Fibroblast of skin of right biceps (primary cell): Measurements from ENCODE around the gene PIK3R1.

Experiments
- DNase-seq: peaks from one replicate; pipeline ENCODE4 v3.0.0-alpha.2; 2013

The PIK3R1 gene

GRCh38 chr5:68215208-68215897 lies at the start of gene PIK3R1:
Gene PIK3R1, plus strand, starts transcription at chr5:68215756. Its CDS starts 10,920 bp downstream, at chr5:68226676.
- DNase-seq = peak; percentile 96

- no peak for DNase-seq
Observed at GRCh38 chr5:68167195-68167651, 48.3 kb upstream of the PIK3R1 start.

DNA sequence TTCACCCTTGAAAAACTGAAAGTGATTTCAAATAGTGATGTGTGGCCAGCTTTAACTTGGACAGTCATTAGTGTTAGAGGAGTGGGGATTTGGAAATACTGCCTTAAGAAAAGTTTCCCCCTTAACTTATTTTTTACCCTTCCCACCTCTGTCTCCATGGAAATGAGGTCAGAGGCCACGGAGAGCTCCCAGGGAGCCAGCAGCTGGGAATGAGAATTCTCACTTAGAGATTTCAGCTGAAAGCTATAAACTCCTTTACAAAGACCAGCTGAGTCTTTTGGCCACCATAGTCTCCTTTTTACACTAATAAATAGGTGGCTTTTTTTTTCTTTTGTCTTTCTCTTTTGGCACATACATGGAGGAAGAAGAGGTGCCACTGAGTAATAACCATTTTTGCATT lies 45.7 kb upstream of the PIK3R1 start:
- no peak for DNase-seq

DNA sequence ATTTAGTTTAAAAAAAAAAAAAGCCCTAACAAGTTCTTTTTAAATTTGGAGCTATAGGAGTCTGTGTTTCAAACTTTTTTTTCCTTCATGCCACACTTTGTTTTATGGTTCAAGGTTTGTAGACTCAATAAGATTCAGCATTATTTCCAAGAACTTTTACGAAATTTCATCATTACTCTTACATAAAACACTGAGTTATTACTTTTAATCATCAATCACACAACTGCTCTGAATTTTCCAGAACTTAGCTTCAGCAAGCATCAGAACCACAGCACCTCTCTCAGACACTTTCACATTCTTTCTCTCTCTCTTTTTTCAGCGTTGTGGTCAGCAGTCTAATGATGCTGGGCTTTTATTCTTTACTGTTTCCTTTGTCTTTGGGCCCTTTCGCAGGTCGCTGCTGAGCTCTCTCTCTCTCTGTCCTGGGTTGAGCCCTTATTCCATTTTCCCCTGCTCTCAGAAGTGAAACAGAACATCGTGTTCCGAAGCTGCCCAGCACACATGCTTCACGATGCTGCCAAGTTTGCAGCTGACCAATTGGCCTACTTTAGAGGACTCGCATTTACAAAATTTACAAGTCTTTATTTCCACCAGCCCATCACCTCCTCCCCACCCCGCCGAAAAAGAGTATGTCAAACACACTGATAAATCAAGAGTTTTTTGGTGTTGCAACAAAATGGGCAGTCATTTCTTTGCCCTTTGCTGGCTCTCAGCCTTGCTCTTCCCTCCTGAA lies 44.6 kb upstream of the PIK3R1 start:
- DNase-seq = no peak

- DNase-seq = no peak
Observed at GRCh38 chr5:68172314-68172713, 43.2 kb upstream of the PIK3R1 start.

DNA sequence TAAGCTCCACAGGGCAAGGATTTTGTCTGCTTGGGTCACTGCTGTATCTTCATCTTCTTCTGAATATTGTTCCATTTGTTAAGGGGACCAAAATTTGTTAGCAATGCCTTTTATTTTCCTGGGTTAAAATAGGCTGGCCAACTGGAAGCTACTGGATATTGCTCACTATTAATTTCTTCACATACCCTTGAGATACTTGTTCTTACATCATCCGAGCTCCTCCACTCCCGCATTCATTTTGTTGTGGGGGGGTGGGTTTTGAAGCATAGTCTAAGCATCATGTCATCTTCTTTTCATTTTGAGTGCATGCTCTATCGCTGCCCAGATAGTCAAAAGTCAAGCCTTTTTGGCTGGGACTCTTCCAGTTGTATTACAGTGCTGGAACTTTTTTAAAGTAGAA lies 42.5 kb upstream of the PIK3R1 start:
- DNase-seq = peak; percentile 23

- no peak for DNase-seq
Observed at GRCh38 chr5:68176253-68176652, 39.3 kb upstream of the PIK3R1 start.

- DNase-seq = no peak
Observed at GRCh38 chr5:68176802-68177479, 38.6 kb upstream of the PIK3R1 start.

- DNase-seq = no peak
Observed at GRCh38 chr5:68177676-68178075, 37.9 kb upstream of the PIK3R1 start.

DNA sequence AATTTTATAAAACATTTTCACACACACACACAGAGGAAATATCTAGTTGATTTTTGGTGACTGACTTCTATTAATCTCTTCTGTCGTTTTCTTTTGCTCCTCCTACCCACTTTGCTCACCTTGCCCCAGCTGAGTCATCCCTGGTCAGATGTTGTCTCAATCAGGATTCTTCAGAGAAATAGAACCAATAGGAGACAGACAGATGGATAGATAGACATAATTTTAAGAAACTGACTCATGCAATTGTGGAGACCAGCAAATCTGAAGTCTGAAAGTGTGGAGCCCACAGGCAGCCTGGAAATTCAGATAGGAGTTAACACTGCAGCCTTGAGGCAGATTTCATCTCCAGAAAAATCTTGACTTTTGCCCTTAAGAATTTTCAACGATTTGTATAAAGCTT lies 37.0 kb upstream of the PIK3R1 start:
- DNase-seq = peak; percentile 57

DNA sequence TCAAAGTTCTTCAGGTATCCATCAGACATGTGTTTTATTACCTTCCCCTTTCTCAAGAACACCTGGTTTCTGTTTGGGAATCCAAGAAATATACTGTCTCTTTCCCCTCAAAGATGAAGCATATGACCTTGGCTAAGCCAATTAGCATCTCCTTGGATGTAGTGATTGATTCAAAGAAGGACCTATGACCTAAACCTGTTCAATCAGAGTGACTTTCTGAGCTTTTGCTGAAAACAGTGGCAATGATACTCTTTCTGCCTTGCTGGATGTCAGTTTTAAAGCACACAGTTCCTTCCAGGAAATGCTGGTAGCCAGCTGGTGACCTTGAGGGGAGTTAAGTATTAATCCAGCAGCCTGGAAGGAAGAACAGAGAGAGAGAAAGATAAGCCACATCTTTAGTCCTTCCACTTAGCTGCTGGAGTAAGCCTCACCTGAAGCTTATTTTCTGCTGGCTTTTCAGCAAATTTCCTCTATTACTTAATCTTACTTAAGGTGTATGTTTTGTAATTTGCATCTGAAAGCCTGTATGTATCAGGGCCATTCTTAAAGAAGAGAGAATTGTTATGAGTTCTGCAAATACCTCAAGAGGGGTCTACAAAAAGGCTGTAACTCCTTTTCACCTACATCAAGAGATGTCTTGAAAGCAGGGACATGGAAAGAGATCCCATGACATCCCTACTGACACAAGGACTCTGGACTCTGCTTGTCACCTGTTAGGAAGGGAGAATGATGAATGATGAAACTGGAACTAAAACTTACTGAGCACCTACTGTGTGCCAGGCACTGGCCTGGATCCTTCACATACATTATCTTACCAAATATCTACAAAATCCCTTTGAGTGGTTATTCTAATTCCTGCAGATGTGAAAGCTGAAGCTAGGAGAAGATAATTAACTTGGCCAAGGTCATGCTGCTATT lies 35.2 kb upstream of the PIK3R1 start:
- DNase-seq = no peak

- no peak for DNase-seq
Observed at GRCh38 chr5:68181039-68181599, 34.4 kb upstream of the PIK3R1 start.

GRCh38 chr5:68182094-68182493 lies 33.5 kb upstream of the PIK3R1 start:
- no peak for DNase-seq

GRCh38 chr5:68182534-68182933 lies 33.0 kb upstream of the PIK3R1 start:
- DNase-seq = no peak

- DNase-seq = no peak
Observed at GRCh38 chr5:68187268-68188055, 28.1 kb upstream of the PIK3R1 start.

- no peak for DNase-seq
Observed at GRCh38 chr5:68189171-68189570, 26.4 kb upstream of the PIK3R1 start.

- no peak for DNase-seq
Observed at GRCh38 chr5:68189613-68190012, 25.9 kb upstream of the PIK3R1 start.

DNA sequence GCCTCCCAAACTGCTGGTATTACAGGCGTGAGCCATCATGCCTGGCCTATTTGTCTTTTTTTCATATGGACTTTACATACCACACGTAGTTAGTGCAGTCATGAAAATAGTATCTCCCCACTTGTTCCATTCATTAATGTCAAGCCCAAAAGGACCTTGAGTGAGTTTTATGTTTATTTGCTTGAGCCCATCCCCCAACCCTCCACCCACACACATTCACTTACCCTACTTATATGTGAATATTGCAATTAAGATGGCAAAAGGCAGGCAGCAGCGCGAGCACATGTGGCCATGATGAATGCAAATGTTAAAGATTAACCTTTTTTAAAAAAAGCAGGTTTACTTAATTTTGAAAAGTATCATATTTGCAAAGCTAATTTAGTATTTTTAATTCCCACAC lies 24.9 kb upstream of the PIK3R1 start:
- no peak for DNase-seq

GRCh38 chr5:68191083-68191791 lies 24.3 kb upstream of the PIK3R1 start:
- no peak for DNase-seq

DNA sequence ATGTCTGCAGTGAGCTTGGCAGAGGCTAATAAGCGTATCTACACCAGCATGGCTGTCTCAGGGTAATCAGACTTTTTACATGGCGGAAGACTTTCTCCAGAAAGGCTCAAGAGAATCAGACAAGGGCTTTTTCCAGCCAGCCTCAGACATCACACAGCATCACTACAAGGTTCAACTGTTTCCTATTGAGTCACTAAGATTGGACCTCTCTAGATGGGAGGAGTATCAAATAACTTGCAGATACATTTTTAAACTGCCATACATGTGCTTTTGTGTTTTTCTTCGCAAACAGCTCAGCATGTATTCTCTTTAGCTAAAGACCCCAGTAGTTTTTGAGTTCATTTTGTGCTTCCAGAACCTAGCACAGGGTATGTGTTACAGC lies 22.9 kb upstream of the PIK3R1 start:
- no peak for DNase-seq

DNA sequence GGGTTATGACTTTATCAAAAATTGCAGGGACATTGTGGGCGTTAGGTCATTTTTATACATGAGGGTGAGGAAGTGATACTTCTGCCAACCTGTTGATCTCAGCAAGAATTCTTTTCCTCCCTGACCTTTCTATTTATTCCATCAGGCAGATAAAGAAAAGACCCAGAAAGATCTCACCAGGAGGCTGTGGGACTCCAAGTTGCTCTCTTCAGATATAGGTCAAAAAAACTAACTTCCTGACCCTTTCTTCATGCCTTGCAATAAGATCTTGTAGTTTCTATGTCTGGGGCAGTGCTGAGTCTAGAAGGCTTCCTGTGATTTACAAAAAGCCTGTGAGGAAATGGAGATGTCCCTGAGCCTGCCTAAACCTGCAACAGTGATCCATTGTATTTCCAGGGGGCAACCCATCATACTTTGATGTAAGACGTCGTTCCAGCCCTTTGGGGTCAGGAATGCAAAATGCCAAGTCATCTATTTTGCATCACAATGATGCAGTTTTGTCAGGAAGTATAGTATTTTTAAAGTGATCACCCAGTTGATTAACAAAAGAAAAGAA lies 22.0 kb upstream of the PIK3R1 start:
- no peak for DNase-seq
